ENCODE data around the gene ZRANB1.

Gene ZRANB1

DNA sequence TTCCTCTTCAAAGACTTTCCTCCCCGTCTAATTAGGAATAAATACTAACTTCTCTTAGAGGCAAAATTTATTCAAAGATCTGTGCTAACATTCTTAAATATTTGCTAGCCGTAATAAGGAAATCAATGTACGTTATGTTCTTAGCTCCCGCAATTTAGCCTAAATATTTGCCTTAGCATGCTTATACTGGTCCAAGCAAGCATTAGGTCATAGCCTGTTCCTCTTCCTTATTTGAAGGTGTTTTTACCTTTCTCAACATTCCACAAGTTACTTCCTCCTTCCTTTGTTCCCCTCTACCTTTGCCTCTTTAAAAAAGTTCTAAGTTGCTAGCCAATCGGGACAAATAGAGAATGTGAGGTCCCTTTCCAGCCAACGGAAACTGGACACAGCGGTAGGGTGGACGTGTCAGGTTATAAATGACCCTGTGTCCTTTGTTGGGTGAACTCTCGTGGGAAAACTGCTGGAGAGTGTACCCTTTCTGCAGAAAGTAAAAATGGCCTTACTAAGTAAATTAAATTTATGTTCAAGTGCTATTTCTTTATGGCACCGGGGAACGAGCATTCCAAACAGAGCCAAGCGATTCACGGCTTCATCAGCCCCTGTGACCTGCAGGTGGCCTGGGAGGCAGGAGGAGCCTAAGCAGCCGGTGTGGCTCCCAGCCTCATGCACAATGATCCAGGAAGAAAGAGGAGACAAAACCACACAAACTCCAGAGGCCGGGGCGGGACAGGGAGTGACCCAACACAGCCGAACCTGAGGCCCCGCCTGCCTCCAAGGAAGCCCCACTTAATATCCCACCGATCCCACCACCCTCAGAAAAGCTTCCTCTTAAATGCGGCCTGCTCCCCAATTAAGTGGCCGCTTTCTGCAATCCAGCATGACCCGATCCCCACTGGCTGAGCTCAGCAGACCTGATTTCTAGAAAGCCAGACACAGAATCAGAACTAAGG is 67.0 kb downstream of the ZRANB1 start:
- DNase-seq, result no peak

DNA sequence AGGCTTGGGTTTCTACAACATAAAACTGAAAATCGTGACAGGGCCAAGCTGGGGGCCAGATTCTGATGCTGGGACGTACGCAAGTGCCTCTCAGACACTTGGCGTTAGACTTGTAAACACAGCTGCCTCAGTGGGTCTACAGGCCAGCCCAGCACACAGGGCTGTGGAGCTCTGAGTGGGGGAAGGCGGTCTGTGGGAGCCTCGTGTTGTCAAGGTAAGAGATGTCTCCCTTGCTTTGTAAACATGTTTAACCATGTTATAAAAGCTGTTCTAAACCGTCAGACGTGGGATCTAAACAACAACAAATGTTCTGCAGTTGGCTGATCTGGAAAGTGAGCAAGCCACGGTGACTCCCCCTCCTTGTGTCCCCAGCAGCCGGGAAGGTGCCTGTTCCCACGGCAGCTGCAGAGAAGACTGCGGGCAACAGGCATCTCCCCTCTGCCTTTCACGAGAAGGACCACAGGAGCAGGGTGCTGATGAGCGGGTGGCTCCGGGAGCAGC is 67.8 kb downstream of the ZRANB1 start:
- no peak for DNase-seq

DNA sequence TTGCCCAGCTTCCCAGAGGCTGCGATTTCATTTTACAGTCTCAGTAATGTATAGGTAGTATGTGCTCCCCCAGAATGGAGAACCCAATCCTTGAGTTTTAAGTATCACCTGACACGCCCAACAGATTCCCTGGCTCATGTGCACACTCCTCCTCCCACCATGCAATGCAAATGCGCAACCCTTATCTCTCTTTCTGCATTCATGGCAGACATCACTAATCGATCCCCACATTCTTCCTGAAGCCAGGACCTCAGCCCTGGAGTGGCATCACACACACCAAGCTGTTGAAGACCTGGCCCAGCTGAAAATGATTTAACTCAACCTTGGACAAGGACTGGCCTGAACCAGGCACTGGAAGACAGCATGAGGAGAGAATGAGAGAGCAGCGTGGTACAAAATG is 68.4 kb downstream of the ZRANB1 start:
- no peak for DNase-seq

DNA sequence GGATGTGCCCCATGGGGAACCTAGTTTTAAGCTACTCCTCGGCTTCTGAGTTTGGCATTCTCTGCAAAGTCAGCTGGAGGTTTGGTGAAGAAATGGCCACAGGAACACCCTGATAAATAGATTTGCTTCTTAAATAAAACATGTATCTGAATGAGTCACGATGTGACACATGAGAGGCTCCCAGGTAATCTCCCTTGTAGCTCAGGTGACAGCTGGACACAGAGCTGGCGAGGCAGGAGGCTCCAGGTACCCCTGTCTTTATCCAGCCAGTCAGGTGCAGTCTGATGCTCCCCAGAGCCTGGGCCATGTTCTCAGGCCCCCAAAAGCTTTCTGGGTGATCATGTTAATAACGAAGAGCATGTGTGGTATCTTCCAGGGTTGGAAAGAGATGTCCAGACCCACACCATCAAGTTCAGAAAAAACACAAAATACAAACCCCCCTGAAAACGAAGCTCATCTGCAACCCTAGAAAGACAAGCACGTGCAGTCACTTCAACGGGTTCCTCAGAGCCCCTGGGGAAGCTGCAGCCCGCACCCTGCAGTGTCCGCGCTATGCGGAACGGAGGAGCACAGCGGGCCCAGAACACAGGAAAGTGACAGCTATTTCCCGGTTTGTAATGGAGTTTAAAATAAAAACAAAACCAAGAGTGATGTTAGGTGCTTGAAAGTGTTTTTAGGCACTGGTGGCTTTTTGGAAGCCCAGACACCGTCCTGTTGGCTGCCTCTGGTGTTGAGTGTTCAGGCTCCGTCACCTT is 69.4 kb downstream of the ZRANB1 start:
- DNase-seq, result no peak

DNA sequence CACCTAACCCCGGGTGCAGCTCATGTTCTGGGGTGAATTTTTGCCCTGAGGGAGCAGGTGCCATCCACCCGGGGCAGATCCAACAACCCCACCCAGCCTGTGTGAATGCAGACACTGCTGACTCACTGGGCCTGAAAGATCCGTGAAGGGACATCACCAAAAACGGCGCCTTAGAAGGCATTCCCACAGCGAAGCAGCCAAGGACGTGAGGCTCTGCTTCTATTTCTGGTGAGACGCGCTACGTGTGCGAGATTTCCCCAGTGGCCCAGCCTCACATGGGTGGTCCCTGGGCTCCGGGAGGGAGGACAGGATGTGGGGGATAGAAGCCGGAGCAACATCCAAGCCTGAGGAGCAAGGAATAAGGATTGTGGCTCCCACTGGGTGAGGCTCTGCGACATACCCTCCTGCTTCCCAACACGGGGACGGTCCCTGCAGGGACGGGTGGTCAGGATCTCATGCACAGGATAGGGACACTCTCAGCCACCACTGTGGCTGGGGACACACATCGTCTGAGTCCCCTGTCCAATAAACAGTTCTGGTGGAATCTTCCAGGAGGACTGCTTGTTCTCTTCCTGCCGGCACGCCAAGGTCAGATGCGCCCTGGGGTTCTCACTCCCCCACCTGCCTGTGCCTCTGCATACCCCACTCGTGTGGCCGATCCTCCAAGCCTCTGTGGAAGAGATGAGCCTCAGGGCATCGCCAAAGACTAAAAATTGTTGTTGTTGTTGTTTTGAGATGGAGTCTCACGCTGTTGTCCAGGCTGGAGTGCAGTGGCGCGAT is 70.2 kb downstream of the ZRANB1 start:
- no peak for DNase-seq

DNA sequence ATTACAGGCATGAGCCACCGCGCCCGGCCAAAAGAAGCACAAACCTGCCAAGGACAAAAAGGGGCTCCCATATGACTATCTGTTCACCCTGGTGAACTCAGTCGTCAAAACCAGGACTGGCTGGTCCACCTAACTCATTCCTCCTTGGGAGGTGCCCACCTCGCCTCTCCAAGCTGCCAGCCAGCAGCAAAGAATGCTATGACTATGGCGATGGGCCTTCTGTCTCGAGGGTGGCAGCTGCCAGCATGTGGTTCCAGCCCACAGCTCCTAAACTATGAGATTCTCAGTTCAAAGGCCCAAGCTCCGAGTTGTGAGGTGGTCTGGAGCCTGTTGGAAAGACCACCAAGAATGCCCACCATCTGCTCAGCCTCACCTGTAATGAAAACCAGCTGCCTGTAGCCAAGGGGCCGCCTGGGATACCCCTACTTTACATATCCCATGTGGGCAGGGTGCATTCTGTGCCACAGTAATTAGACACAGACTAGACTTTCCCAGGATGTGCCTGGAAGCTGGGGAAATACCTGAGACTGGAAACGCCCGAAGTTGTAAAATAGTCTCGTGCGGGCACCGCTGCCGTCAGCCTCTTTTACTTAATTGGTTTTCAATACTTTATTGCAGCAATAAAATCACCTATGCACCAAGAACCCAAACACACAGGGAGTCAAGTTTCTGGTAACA is 71.1 kb downstream of the ZRANB1 start:
- DNase-seq, result no peak

DNA sequence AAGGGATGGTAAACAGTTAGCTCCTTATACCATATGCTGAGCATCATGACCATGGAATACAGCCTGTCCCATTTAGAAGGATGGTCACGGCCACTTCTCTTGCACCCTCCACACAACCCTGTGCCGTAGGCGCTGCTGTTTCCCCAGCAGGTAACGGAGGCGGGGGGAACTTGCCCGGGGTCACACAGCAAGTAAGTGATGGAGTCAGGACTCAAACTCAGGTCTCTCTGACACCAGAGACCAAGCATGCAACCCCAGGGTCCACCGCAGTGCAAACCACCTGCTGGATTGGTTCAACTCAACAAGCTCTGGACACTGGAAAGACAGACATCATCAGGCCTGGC is 71.6 kb downstream of the ZRANB1 start:
- DNase-seq, result no peak

DNA sequence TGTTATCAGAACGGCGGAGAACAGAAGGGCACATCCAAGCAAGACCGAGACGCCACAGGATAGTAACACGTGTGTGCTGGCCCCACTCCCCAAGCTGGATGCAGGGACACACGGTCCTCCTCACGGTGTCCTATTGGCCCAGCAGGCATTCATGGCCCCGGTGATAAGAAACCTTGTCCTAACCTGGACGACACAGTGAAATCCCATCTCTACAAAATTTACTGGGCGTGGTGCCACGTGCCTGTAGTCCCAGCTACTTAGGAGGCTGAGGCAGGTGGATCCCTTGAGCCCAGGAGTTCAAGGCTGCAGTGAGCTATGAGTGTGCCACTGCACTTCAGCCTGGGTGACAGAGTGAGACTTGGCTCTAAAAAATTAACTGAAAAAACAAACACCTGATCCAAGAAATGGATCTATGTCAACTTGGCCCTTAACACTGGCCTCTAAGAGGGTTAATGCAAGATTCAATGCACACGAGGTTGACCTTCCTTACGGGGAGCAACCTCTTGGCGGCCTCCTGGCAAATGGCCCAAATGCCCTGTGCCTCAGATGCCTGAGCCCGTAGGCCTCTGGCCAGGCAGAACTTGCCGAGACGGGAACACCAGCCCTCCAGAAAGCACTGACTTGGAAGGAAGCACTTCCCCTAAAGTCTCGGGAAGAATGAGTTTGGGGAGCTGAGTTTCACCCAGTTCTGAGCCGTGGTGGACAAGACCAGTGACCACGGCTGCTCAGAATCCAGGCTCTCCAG is 72.3 kb downstream of the ZRANB1 start:
- no peak for DNase-seq

DNA sequence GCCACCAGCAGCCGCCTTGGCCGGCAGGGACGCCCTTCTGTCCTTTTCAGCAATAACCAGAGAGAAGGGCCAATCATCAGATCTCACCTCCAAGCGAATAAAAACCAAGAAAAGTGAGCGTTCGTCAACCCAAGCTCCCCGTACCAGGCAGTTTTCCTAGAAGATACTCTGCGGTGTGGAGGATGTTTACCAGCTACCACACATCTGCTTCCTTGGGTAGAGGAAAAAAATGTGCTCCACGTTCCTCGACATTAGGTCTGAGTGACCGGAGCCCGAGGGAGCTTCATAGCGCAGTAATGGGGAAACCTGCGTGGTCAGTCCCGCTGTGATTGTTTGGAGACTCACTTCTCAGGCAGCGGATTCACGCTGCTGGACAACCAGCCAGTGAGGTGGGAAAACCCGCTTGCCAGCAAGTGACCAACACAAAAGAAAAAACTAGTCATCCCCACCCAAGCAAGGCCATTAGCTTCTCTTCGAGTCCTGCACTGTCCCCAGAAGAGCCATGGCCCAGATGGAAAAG is 73.0 kb downstream of the ZRANB1 start:
- DNase-seq, result no peak

DNA sequence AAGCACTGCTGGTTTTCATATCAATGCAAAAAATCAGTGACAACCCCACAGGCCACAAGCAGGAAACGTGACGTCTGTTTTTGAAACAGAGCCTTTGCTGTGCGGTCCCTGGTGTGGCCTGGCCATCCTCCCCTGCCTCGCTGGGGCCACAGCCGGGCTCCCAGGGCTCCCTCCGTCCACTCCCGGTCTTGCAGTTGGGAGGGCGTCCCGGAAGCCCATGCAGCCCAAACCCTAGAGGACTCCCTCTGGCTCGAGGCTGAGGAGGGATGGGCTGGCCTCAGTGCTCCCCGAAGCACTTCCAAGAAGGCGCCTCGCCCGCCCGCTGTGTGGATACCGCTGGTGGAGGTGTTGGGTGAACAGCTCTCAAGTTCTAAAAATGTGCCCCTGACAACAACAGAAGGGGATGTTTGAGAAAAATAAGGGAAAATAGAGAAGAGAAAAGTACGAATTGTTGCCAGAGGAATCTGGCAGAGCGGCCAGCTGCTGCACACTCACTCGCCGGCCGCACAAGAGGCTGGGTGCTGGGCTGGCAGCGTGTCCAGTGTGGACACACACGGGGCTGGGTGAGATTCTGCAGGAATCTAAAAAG is 73.5 kb downstream of the ZRANB1 start:
- DNase-seq, result peak; percentile 41

DNA sequence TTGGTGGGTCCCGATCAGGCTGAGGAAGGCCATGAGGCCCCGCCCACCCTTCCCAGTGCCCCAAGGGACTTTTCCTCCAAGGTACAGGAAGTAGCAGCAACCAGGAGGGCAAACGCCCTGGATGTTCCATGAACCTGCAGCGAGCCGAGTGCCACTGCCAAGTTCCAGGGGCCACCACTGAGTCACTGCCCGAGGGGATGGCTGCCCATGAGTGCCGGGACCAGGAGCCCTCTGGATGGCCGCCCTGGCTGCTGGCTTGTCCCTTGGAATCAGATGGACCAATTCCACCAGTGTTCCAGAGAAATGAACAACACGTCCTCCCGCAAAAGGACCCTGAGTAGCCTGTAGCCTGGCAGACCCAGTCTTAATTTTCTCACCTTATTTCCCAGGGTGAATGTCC is 74.2 kb downstream of the ZRANB1 start:
- peak; percentile 53 for DNase-seq

DNA sequence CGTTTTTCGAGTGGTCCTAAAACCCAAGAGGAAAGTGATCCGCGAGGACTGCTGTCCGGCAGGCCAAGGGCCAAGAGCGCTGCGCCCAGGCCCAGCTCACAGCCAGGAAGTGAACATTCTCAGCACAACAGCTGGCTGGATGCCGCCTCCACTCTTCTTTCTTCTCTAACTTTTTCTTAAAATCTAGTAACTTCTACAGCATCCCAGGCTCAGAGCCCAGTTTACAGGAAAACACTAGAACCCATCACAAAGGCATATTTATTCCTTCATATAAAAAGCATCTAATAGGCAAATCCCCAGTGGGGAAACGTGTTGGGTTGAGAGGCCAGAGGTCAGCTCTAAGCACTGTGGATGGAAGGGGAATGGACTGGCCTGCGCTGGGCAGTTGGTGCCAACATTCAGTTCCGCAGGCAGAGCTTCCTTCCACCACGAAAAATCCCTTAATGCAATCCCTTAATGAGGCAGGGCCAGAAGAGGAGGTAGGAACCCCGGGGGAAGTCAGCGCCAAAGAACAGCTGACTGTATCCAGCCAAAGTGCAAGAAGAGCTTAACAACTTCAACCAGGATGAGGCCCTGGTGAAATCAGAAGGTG is 74.8 kb downstream of the ZRANB1 start:
- DNase-seq, result peak; percentile 60

DNA sequence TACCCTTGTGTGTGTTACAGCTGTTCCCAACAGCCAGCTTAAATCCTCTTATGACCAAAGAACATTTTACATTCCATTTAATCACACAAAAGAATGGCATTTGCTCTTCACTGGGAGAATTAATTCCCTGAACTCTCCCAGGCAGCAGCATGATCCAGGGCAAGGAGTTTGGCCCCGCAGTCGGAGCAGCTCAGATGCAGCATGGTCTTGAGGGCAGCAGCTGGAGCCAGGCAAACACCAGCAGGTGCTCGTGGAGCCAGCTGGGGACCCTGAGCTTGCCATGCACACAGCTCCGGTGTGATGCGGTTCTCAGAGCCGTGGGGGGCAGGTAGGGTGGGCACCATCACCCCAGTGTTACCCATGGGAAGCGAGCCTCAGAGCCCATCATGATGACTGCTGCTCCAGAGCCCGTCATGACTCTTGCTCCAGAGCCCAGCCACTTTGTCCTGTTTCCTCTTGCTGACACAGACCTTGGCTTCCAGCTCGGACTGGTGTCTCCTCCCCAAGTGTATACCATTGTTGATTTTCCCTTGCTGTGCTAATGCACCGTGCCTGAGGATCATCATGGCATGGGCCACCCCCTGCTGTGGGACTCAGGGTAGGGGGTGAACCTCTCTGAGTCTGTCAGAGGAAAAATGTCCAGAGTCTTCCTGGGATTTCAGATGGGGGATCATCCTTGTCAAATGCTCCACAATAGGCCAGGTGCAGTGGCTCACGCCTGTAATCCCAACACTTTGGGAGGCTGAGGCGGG is 75.8 kb downstream of the ZRANB1 start:
- no peak for DNase-seq

DNA sequence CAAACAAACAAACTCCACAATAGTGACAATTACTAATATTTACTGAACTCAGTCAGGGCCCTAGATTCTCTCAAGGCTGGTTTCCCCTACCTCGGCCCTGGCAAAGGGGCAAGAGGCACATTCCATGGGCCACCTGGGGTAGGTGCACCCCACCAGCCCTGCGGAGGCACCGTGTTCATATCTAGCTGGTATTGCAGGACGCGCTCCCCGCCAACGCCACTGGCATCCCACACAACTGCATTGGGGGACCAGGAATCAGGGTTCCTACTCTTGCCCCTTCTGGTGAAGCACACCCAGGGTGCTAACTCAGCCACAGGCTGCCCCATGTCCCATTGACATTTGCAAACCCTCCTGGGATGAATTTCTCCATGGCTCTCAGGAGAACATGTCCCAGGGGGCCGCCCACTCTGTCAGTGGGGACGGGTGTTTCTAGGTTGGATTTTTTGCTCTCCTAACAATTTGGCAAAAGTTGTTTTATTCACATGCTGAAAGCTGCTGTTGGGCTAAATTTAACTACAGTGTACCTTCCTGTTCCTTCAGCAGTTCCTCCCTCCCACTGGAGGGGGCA is 76.7 kb downstream of the ZRANB1 start:
- no peak for DNase-seq

DNA sequence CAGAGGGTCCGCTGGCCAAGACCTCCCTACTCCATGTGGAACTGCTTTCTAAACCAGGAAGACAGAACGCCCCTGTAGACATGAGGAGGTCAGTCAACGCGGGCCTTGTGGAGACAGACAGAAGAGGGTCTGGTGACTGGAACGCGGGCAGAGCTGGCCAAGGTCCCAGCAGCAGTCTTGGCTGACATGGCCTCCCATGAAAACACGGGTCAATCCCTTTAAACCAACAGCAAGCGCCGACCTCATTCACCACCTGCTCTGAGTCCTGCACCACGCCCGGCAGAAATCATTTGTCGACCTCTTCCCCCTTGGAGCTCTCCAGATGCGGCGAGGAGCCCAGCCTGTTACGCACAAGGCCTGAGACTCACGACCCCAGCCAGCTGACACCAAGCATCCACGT is 78.5 kb downstream of the ZRANB1 start:
- DNase-seq, result no peak

DNA sequence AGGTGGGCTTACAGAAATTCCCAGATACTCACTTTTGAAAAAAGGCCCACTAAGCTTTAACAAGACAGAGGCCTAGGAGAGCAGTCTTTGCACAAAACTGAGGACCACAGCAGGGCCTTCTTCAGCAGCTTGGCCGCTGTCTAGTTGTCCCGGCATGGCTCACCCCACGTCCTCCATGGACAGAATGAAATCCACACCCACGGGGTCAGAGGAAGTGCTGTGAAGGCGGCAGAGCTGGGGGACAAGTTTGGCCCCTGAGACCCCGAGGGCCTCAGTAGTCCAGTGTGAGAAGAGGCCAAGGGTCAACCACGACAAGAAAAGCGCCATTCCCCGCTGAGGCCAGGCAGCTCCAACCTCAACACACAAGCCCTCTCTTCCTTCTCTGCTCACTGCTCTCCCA is 78.9 kb downstream of the ZRANB1 start:
- no peak for DNase-seq

DNA sequence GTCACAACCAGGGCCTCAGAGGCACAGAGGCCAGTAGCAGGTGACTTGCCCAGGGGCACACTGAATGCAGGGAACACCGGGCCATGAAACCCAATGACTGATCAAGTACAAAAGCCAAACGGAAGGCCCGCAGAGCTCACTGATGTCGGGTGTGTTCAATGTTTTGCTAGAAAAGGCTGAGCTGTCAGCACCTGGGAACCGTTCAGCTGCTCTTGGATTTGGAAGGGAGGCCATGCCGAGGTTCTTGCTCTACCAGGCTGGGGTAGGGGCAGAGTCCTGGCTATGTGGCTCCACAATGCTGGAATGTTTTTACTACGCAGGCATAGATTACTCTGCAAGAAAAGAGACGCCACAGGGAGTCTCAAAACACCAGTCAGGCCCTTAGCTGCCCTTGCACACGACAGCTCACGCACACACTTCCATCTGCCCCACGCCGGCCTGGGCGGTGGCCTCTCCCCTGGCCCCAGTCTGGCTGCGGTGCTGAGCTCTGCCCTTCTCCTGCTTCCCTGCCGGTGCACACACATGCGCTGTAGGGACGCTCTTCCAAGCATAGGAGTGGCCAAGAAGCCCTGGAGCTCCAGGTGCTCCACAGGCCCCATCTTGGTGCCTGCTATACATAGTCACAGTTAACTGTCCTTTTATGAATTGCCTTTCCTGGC is 79.9 kb downstream of the ZRANB1 start:
- no peak for DNase-seq

DNA sequence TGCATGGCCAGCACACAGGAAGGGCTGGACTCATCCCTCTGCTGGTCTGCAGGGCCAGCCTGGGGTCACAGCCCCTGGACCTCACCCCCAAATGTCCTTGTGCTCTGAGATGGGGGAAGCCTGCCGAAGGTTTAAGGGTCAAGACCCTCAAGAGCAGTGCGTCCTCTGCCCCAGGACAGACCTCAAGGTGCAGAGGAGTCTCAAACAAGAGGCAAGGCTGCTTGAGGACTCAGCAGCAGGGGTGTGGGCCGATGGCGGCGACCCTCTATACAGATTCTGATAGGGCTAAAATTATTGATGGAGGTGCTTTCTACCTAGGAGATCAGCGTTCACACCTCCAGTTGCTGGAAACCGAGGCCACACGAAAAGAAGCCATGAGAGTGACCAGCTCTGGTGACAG is 80.7 kb downstream of the ZRANB1 start:
- DNase-seq, result no peak

DNA sequence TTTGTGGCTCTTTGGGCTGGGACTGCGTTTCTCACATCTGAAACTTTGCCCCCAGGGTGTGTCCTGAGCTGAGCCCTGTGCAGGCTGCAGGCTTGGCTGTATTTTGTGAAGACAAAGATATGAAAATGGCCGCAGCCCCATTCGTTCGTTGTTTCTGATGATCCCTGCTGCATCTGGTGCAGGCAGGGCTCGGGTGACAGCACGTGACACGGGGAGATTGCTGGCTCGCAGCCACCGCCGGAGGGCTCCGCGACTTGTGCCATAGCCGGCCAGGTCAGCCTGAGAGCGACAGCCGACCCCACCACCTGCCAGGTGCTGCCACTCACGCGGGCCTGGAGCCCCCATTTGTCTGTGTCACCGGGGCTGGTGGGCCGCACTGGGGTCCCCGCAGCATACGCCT is 81.3 kb downstream of the ZRANB1 start:
- no peak for DNase-seq
